ENCODE results near the gene SLC12A7.

Gene SLC12A7

DNA sequence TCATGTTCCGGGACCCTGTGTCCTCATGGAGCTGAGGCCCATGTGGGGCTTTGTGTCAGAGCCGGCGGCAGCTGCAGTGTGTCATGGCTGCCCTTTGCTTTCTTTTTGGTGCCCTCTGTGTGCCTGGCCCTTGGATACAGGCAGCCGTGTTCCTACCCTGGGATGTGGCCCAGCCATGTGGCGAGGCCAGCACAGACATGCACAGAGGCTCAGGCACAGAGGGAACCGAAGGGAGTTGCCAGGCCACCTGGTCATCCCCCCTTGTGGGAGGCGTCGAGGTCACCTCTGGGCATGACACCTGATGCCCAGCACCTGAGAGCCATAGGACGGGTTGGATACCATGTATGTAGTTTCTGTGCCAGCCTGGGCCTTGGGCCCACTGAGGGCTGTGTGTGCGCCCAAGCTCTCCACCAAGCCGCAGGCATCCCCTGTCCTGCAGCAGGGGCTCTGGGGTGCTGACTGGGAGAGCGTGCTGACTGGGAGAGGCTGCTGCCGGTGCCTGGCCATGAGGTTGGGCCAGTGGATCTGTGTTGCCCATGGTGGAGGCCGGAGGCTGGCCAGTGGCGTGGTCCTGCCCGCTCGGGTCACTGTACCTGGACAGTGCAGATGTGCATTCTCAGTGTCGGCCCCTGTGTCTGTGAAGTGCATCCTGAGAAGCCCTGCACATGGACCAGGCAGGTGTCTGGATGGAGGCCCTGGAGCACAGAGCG is 98.5 kb downstream of the SLC12A7 start:
- Histone ChIP-seq H3K27ac (ENCODE audit: insufficient read depth in 1 of 2, low read depth in 1 of 2, low read length in 2 of 2, poor library complexity in 1 of 2, severe bottlenecking in 2 of 2) (no peak overlapping the region), H3K27me3 (replicated peaks in 2 of 5; ENCODE audit: control insufficient read depth in 4 of 5, insufficient read depth in 5 of 5, low read length in 4 of 5) (peaks cover 0 to 45% (median 14%) of the 10 kb centered on the region in 5 experiments), H3K9me3 (ENCODE audit: control extremely low read depth in 1 of 5, control insufficient read depth in 4 of 5, insufficient read depth in 2 of 5, low read depth in 1 of 5, low read length in 4 of 5) (no peaks in the 10 kb centered on the region), H3K4me3 (ENCODE audit: control insufficient read depth in 1 of 7, extremely low read depth in 1 of 7, insufficient read depth in 4 of 7, low read depth in 2 of 7, low read length in 6 of 7) (no peak overlapping the region), H3K36me3 (ENCODE audit: control insufficient read depth in 4 of 4, insufficient read depth in 4 of 4, low read length in 3 of 4) (no peaks in the 10 kb centered on the region), H3K4me1 (ENCODE audit: control extremely low read depth in 1 of 4, control insufficient read depth in 4 of 4, insufficient read depth in 4 of 4, low read length in 3 of 4) (peaks cover 0 to 9% (median 6%) of the 10 kb centered on the region in 4 experiments)
- no peak for DNase-seq
- CTCF ChIA-PET = interaction anchor here (1.1 to 1.2 kb wide), 3 partner anchors 19 to 125 kb away, joined by 3 to 4 read pairs (median 3); no protein-coding TSS in a partner anchor
- 97% methylated on average over 17 of the region's 19 CpGs for WGBS (ENCODE audit: insufficient coverage)
- POLR2A ChIA-PET = no interaction called here

- DNase-seq = no peak
- CTCF ChIA-PET = interaction anchor here (1.1 to 1.2 kb wide), 2 partner anchors 19 to 126 kb away, joined by 3 to 4 read pairs; no protein-coding TSS in a partner anchor
- H3K27me3 ChIP-seq (replicated peaks in 2 of 5; ENCODE audit: control insufficient read depth in 4 of 5, insufficient read depth in 5 of 5, low read length in 4 of 5) = peaks cover 0 to 50% (median 14%) of the 10 kb centered on the region in 5 experiments
These were observed 99.0 kb downstream of the SLC12A7 start for GRCh38 chr5:1012900-1013237.

GRCh38 chr5:1012313-1012841 is 99.5 kb downstream of the SLC12A7 start:
- 97% methylated on average over 8 of the region's 12 CpGs for WGBS (ENCODE audit: insufficient coverage)
- ChIA-PET CTCF (interaction anchor here (1.2 kb wide), 1 partner anchor 126 kb away, joined by 4 read pairs; no protein-coding TSS in a partner anchor), POLR2A (no interaction called here)
- Histone ChIP-seq H3K4me1 (ENCODE audit: control extremely low read depth in 1 of 4, control insufficient read depth in 4 of 4, insufficient read depth in 4 of 4, low read length in 3 of 4) (peaks cover 0 to 11% (median 7%) of the 10 kb centered on the region in 4 experiments), H3K36me3 (ENCODE audit: control insufficient read depth in 4 of 4, insufficient read depth in 4 of 4, low read length in 3 of 4) (no peaks in the 10 kb centered on the region), H3K4me3 (ENCODE audit: control insufficient read depth in 1 of 7, extremely low read depth in 1 of 7, insufficient read depth in 4 of 7, low read depth in 2 of 7, low read length in 6 of 7) (no peak overlapping the region), H3K9me3 (ENCODE audit: control extremely low read depth in 1 of 5, control insufficient read depth in 4 of 5, insufficient read depth in 2 of 5, low read depth in 1 of 5, low read length in 4 of 5) (no peaks in the 10 kb centered on the region), H3K27ac (ENCODE audit: insufficient read depth in 1 of 2, low read depth in 1 of 2, low read length in 2 of 2, poor library complexity in 1 of 2, severe bottlenecking in 2 of 2) (no peak overlapping the region), H3K27me3 (replicated peaks in 2 of 5; ENCODE audit: control insufficient read depth in 4 of 5, insufficient read depth in 5 of 5, low read length in 4 of 5) (peaks cover 0 to 55% (median 14%) of the 10 kb centered on the region in 5 experiments)
- no peak for DNase-seq

More at GRCh38 chr5:1012900-1013237, 99.0 kb downstream of the SLC12A7 start:
- WGBS (ENCODE audit: insufficient coverage) = 92% methylated on average over 7 of the region's 7 CpGs
- H3K27ac ChIP-seq (ENCODE audit: insufficient read depth in 1 of 2, low read depth in 1 of 2, low read length in 2 of 2, poor library complexity in 1 of 2, severe bottlenecking in 2 of 2) = no peak overlapping the region
- peaks cover 0 to 11% (median 7%) of the 10 kb centered on the region in 4 experiments for H3K4me1 ChIP-seq (ENCODE audit: control extremely low read depth in 1 of 4, control insufficient read depth in 4 of 4, insufficient read depth in 4 of 4, low read length in 3 of 4)
- H3K9me3 ChIP-seq (ENCODE audit: control extremely low read depth in 1 of 5, control insufficient read depth in 4 of 5, insufficient read depth in 2 of 5, low read depth in 1 of 5, low read length in 4 of 5) = no peaks in the 10 kb centered on the region
- no peak overlapping the region for H3K4me3 ChIP-seq (ENCODE audit: control insufficient read depth in 1 of 7, extremely low read depth in 1 of 7, insufficient read depth in 4 of 7, low read depth in 2 of 7, low read length in 6 of 7)
- POLR2A ChIA-PET = no interaction called here
- no peaks in the 10 kb centered on the region for H3K36me3 ChIP-seq (ENCODE audit: control insufficient read depth in 4 of 4, insufficient read depth in 4 of 4, low read length in 3 of 4)

- Histone ChIP-seq H3K27me3 (replicated peaks in 2 of 5; ENCODE audit: control insufficient read depth in 4 of 5, insufficient read depth in 5 of 5, low read length in 4 of 5) (peaks cover 0 to 61% (median 14%) of the 10 kb centered on the region in 5 experiments), H3K4me3 (ENCODE audit: control insufficient read depth in 1 of 7, extremely low read depth in 1 of 7, insufficient read depth in 4 of 7, low read depth in 2 of 7, low read length in 6 of 7) (no peak overlapping the region), H3K4me1 (ENCODE audit: control extremely low read depth in 1 of 4, control insufficient read depth in 4 of 4, insufficient read depth in 4 of 4, low read length in 3 of 4) (peaks cover 0 to 11% (median 7%) of the 10 kb centered on the region in 4 experiments), H3K36me3 (ENCODE audit: control insufficient read depth in 4 of 4, insufficient read depth in 4 of 4, low read length in 3 of 4) (no peaks in the 10 kb centered on the region), H3K9me3 (ENCODE audit: control extremely low read depth in 1 of 5, control insufficient read depth in 4 of 5, insufficient read depth in 2 of 5, low read depth in 1 of 5, low read length in 4 of 5) (no peaks in the 10 kb centered on the region), H3K27ac (ENCODE audit: insufficient read depth in 1 of 2, low read depth in 1 of 2, low read length in 2 of 2, poor library complexity in 1 of 2, severe bottlenecking in 2 of 2) (no peak overlapping the region)
- ChIA-PET CTCF (no interaction called here), POLR2A (no interaction called here)
- 94% methylated on average over 18 of the region's 19 CpGs for WGBS (ENCODE audit: insufficient coverage)
- no peak for DNase-seq
These were observed 100.0 kb downstream of the SLC12A7 start for GRCh38 chr5:1011741-1012312.

- POLR2A ChIA-PET = no interaction called here
- peak in 2 of 3 donors; percentile 37 to 40 for DNase-seq
- 54% methylated on average over 10 of the region's 11 CpGs for WGBS (ENCODE audit: insufficient coverage)
- Histone ChIP-seq H3K4me1 (ENCODE audit: control extremely low read depth in 1 of 4, control insufficient read depth in 4 of 4, insufficient read depth in 4 of 4, low read length in 3 of 4) (peaks cover 0 to 11% (median 7%) of the 10 kb centered on the region in 4 experiments), H3K9me3 (ENCODE audit: control extremely low read depth in 1 of 5, control insufficient read depth in 4 of 5, insufficient read depth in 2 of 5, low read depth in 1 of 5, low read length in 4 of 5) (no peaks in the 10 kb centered on the region), H3K27me3 (replicated peaks in 2 of 5; ENCODE audit: control insufficient read depth in 4 of 5, insufficient read depth in 5 of 5, low read length in 4 of 5) (peaks cover 0 to 67% (median 16%) of the 10 kb centered on the region in 5 experiments), H3K27ac (ENCODE audit: insufficient read depth in 1 of 2, low read depth in 1 of 2, low read length in 2 of 2, poor library complexity in 1 of 2, severe bottlenecking in 2 of 2) (no peak overlapping the region), H3K36me3 (ENCODE audit: control insufficient read depth in 4 of 4, insufficient read depth in 4 of 4, low read length in 3 of 4) (no peaks in the 10 kb centered on the region), H3K4me3 (ENCODE audit: control insufficient read depth in 1 of 7, extremely low read depth in 1 of 7, insufficient read depth in 4 of 7, low read depth in 2 of 7, low read length in 6 of 7) (no peak overlapping the region)
- CTCF ChIA-PET = interaction anchor here (0.9 to 1.5 kb wide), 4 partner anchors 8 to 88 kb away, joined by 3 to 7 read pairs (median 6); no protein-coding TSS in a partner anchor
These were observed 100.6 kb downstream of the SLC12A7 start for GRCh38 chr5:1011226-1011631.

DNA sequence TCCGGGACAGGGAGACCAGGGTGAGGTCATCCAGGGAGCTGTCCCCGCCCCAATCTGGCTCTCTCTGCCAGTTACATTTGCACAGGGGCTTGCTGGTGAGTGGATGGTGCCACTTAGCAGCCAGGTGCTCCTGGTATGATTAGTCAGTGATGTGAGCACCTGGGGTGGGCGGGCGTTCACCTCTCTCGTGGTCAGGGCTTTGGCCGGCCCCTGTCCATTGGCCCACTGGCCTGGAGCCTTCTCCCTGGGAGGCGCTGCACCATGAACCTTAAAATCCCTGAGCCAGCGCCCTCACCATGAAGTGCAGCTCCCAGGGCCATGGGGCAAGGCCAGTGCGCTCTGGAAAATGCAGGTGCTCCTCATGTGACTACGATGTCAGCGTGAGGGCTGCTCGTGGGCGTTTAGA is 101.2 kb downstream of the SLC12A7 start:
- no peak for DNase-seq
- Histone ChIP-seq H3K4me1 (ENCODE audit: control extremely low read depth in 1 of 4, control insufficient read depth in 4 of 4, insufficient read depth in 4 of 4, low read length in 3 of 4) (peaks cover 0 to 11% (median 7%) of the 10 kb centered on the region in 4 experiments), H3K4me3 (ENCODE audit: control insufficient read depth in 1 of 7, extremely low read depth in 1 of 7, insufficient read depth in 4 of 7, low read depth in 2 of 7, low read length in 6 of 7) (no peak overlapping the region), H3K27me3 (replicated peaks in 2 of 5; ENCODE audit: control insufficient read depth in 4 of 5, insufficient read depth in 5 of 5, low read length in 4 of 5) (peaks cover 0 to 68% (median 21%) of the 10 kb centered on the region in 5 experiments), H3K27ac (ENCODE audit: insufficient read depth in 1 of 2, low read depth in 1 of 2, low read length in 2 of 2, poor library complexity in 1 of 2, severe bottlenecking in 2 of 2) (no peak overlapping the region), H3K9me3 (ENCODE audit: control extremely low read depth in 1 of 5, control insufficient read depth in 4 of 5, insufficient read depth in 2 of 5, low read depth in 1 of 5, low read length in 4 of 5) (no peaks in the 10 kb centered on the region), H3K36me3 (ENCODE audit: control insufficient read depth in 4 of 4, insufficient read depth in 4 of 4, low read length in 3 of 4) (no peaks in the 10 kb centered on the region)
- 65% methylated on average over 8 of the region's 13 CpGs for WGBS (ENCODE audit: insufficient coverage)
- ChIA-PET CTCF (interaction anchor here (0.9 to 1.6 kb wide), 5 partner anchors 8 to 87 kb away, joined by 3 to 7 read pairs (median 6); no protein-coding TSS in a partner anchor), POLR2A (no interaction called here)

GRCh38 chr5:1010181-1010510 is 101.7 kb downstream of the SLC12A7 start:
- ChIA-PET CTCF (interaction anchor here (1.2 to 1.6 kb wide), 8 partner anchors 8 to 178 kb away, joined by 3 to 7 read pairs (median 4); no protein-coding TSS in a partner anchor), POLR2A (no interaction called here)
- DNase-seq = no peak
- WGBS (ENCODE audit: insufficient coverage) = 30% methylated on average over 2 of the region's 4 CpGs
- H3K36me3 ChIP-seq (ENCODE audit: control insufficient read depth in 4 of 4, insufficient read depth in 4 of 4, low read length in 3 of 4) = no peaks in the 10 kb centered on the region
- H3K4me1 ChIP-seq (ENCODE audit: control extremely low read depth in 1 of 4, control insufficient read depth in 4 of 4, insufficient read depth in 4 of 4, low read length in 3 of 4) = peaks cover 0 to 14% (median 8%) of the 10 kb centered on the region in 4 experiments
- no peaks in the 10 kb centered on the region for H3K9me3 ChIP-seq (ENCODE audit: control extremely low read depth in 1 of 5, control insufficient read depth in 4 of 5, insufficient read depth in 2 of 5, low read depth in 1 of 5, low read length in 4 of 5)
- no peak overlapping the region for H3K27ac ChIP-seq (ENCODE audit: insufficient read depth in 1 of 2, low read depth in 1 of 2, low read length in 2 of 2, poor library complexity in 1 of 2, severe bottlenecking in 2 of 2)
- H3K4me3 ChIP-seq (ENCODE audit: control insufficient read depth in 1 of 7, extremely low read depth in 1 of 7, insufficient read depth in 4 of 7, low read depth in 2 of 7, low read length in 6 of 7) = no peak overlapping the region
- H3K27me3 ChIP-seq (replicated peaks in 2 of 5; ENCODE audit: control insufficient read depth in 4 of 5, insufficient read depth in 5 of 5, low read length in 4 of 5) = peaks cover 0 to 68% (median 21%) of the 10 kb centered on the region in 5 experiments
